VCaP (cell line): ENCODE data around the gene IL4R.

Experiments
- H3K27ac ChIP-seq: fragments of 450-650 bp; 2 replicates; pipeline ENCODE4 v1.5.1; 2017
- CTCF ChIP-seq: fragments of 450-650 bp; conservative IDR thresholded peaks from 2 replicates; pipeline ENCODE4 v1.5.1; 2017; ENCODE audit warnings: mild to moderate bottlenecking, moderate library complexity

Gene IL4R

DNA sequence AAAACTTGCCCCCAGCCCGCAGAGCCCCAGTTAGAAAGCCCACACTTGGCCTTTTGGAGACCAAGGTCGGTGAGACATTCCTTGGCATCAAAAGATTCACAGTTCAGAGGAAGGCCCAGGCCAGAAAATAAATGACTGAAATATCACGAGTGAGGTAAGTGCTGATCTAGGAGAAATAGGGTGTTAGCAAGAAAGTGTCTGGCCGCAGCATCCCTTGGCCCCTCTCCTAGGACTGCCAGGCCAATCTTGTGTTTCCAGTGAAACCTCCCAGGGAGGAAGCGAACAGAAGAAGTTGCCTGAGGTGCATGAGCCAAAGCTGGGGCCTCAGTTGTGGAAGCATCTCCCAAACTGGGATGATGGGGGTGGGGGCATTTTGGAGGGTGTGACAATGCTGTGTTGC, 22.7 kb upstream of the IL4R start:
- TF ChIP-seq CTCF, result no peak
- H3K27ac ChIP-seq, result no peak overlapping the region

DNA sequence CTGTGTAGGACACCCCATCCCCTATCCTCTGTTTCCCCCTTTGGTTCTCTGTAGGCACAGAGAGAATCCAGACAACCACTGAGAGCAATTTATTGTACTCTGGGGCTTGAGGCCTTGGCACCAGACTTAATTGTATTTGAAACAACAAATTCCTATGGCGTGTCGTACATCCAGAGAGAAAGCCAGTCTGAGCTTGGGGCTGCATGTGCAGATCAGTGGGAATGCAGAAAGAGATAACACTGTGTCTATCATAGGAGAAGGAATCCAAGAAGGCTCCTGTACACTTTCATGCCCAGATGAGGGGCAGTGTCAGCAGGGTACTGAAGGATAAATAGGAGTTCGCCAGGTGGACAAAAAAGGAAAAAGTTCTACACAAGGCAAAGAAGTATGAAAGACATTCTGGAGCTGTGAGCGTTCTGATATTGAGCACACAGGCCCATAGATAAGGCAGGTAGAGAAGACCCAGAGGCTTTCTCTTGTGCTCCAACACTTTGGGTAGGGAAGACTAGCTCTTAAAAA, 22.0 kb upstream of the IL4R start:
- no peak overlapping the region for H3K27ac ChIP-seq
- TF ChIP-seq CTCF, result no peak

DNA sequence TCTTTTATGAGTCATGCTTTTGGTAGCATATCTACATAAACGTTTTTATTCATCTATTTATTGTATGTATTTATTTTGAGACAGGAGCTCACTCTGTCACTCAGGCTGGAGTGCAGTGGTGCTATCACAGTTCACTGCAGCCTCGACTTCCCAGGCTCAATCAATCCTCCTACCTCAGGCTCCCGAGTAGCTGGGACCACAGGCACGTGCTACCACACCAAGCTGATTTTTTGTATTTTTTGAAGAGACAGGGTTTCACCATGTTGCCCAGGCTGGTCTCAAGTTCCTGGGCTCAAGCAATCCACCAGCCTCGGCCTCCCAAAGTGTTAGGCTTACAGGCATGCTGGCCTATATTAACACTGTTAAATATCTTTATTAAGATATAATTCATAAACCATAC, 20.4 kb upstream of the IL4R start:
- no peak for TF ChIP-seq CTCF
- H3K27ac ChIP-seq, result no peak overlapping the region

DNA sequence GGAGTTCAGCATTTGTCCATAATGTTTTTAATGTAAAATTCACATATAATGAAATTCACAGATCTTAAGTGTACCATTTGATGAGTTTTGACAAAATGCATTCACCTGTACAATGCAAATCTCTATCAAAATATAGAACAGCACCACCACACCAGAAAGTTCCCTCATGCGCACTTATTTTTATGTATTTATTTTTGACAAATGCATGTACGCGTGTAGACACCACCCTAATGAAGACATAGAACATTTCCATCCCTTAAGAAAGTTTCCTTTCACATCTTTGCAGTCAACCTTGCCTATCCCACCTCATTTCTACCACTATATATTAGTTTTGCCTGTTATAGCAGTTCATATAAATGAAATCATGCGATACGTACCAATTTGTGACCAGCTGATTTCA, 15.6 kb upstream of the IL4R start:
- H3K27ac ChIP-seq, result no peak overlapping the region
- TF ChIP-seq CTCF, result no peak

- no peak overlapping the region for H3K27ac ChIP-seq
Observed at GRCh38 chr16:27301236-27301861, 12.4 kb upstream of the IL4R start.

DNA sequence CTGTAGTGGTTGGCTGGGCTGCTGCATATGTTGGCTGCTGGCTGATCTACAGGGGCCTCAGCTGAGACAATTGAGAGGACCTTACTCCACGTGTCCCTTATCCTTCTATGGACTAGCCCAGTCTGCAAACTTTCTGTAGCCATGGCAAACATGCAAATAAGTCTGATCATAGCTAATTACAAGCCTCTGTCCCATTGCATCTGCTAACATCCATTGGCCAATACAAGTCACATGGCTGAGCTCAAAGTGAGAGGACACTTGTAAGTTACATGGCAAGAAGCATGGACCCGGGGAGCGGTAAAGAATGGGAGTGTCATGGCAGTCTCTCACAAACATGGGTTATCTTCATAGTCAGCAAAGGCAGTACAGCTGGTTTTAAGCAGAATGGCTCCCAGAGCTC, 11.6 kb upstream of the IL4R start:
- TF ChIP-seq CTCF, result no peak
- no peak overlapping the region for H3K27ac ChIP-seq

More at GRCh38 chr16:27301236-27301861, 12.4 kb upstream of the IL4R start:
- TF ChIP-seq CTCF, result no peak

DNA sequence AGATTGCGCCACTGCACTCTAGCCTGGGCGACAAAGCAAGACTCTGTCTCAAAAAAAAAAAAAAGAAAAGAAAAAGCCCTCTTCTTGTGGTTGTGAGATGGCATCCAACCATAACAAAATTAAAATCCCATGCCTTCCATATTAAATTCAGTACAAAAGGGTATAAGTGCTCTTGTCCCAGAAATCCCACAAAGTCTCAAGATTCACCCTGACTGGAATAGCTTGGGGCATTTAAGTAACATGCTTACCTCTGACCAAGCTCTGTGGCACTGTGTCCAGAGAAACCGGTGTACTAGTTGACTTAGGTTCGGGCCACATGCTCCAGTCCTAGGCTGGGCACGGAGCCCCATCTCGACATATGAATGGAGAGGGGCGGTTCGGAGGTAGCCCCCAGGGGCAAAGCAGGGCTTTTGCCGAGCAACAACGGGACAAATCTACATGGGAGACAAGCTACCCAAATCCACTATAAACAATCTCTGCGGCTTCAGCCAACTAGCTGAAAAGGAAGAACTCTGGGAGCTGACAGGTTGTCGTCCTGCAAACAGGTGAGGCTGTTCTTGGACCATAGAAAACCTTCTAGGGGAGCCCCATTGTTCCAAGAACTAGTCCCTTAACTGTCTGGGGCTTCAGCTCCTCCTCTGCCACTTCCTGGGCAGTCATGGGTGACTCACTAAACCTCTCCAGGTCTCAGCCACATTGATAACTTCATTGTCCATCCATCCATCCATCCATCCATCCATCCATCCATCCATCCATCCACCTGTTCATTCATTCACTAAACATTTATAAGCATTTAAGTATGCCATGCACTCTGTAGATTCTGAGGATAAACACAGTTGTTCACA, 10.3 kb upstream of the IL4R start:
- TF ChIP-seq CTCF, result no peak
- no peak overlapping the region for H3K27ac ChIP-seq
